K562 (cell line): ENCODE data around the gene OSBPL1A. TPM values are rescaled to one million over a fixed set of nuclear protein-coding genes. Genes with fewer than 3 reads are reported as not detected.

Experiments
- ATAC-seq: fragments of 200-7000 bp; cut with Tn5 transposase; 3 replicates; pipeline ENCODE4 v1.9.1; 2020; ENCODE audit warnings: moderate library complexity
- BruUV-seq: library from RNA; stranded (reverse); fragments of 400-500 nt; replicated peaks from 2 replicates; lab custom pipeline; 2021; lab: Mats Ljungman, UMichigan
- CTCF ChIA-PET: fragments of 300-600 bp; formaldehyde crosslinking; extraction: SDS; loops from one replicate; lab custom pipeline; 2021; ENCODE audit warnings: low intra/inter-chr PET ratio; lab: Yijun Ruan, JAX
- POLR2A ChIA-PET: fragments of 300-600, 350-650 bp; sonication (Branson Sonifier 250); formaldehyde crosslinking; extraction: SDS; loops from one replicate; lab custom pipeline; 2021; ENCODE audit warnings: antibody characterized with exemption, inconsistent platforms; lab: Yijun Ruan, JAX
- DNase-seq, 4 experiments: peaks; one replicate each; pipeline versions ENCODE4 v3.0.0 to v3.0.0-alpha.2; 2011 to 2018; ENCODE audit warnings: low spot score in 3 of 4, mixed read lengths in 3 of 4; ENCODE audit errors: extremely low read depth in 1 of 4
- FAIRE-seq: peaks from 2 replicates; lab custom pipeline; 2011; peaks lifted over from hg19 to GRCh38; lab: Jason Lieb, UNC
- H2AFZ ChIP-seq: 2 replicates; pipeline ENCODE4 v1.6.0; 2011; ENCODE audit warnings: low read depth, low read length, control low read depth, inconsistent platforms
- H3K27ac ChIP-seq: fragments of 200-600 bp; 3 replicates; pipeline ENCODE4 v1.8.0; 2011; ENCODE audit warnings: low read depth, mild to moderate bottlenecking, control low read depth, inconsistent platforms, low read length, moderate library complexity, mixed read lengths; ENCODE audit errors: extremely low read depth
- H3K27me3 ChIP-seq, 2 experiments: fragments of 300-600 bp in 1 of 2; 2 replicates in 1 of 2; 3 replicates in 1 of 2; pipeline versions ENCODE4 v1.6.0 to v1.8.0; 2011; ENCODE audit warnings: inconsistent platforms in 2 of 2, low read length in 2 of 2, mild to moderate bottlenecking in 1 of 2, mixed read lengths in 1 of 2, moderate library complexity in 1 of 2; ENCODE audit not compliant: control insufficient read depth in 2 of 2, insufficient read depth in 2 of 2
- H3K36me3 ChIP-seq: fragments of 300-600 bp; 3 replicates; pipeline ENCODE4 v1.8.0; 2011; ENCODE audit warnings: mild to moderate bottlenecking, low read length, inconsistent platforms; ENCODE audit not compliant: control insufficient read depth, insufficient read depth
- H3K4me1 ChIP-seq, 2 experiments: fragments of 200-600 bp in 1 of 2; replicated peaks in 1 of 2; 2 replicates in 1 of 2; 3 replicates in 1 of 2; pipeline versions ENCODE4 v1.5.1 to v1.8.0; 2011; ENCODE audit warnings: inconsistent platforms in 2 of 2, low read length in 2 of 2, mild to moderate bottlenecking in 1 of 2, mixed read lengths in 1 of 2, moderate library complexity in 1 of 2; ENCODE audit not compliant: control insufficient read depth in 2 of 2, insufficient read depth in 2 of 2
- H3K4me2 ChIP-seq: 2 replicates; pipeline ENCODE4 v1.6.1; 2011; ENCODE audit warnings: low read length, control low read depth, inconsistent platforms, mixed read lengths; ENCODE audit not compliant: insufficient read depth
- H3K4me3 ChIP-seq: fragments of 200-600 bp; sonication (generic), shearing (Covaris generic); 2 replicates; pipeline ENCODE4 v1.5.1; 2016; ENCODE audit warnings: control low read depth, inconsistent platforms
- H3K79me2 ChIP-seq: fragments of 200-600 bp; 3 replicates; pipeline ENCODE4 v1.8.0; 2011; ENCODE audit warnings: low read length, inconsistent platforms; ENCODE audit not compliant: control insufficient read depth, insufficient read depth
- H3K9ac ChIP-seq, 2 experiments: 2 replicates each; pipeline versions ENCODE4 v1.6.0 to v1.6.1; 2011; ENCODE audit warnings: low read depth in 2 of 2, low read length in 2 of 2, control low read depth in 1 of 2, inconsistent platforms in 1 of 2, mild to moderate bottlenecking in 1 of 2, mixed read lengths in 1 of 2; ENCODE audit not compliant: insufficient read depth in 1 of 2
- H3K9me1 ChIP-seq: one replicate; pipeline ENCODE4 v1.6.0; 2011; ENCODE audit warnings: inconsistent platforms, mild to moderate bottlenecking, low read length, moderate library complexity; ENCODE audit not compliant: control insufficient read depth, insufficient read depth
- H3K9me3 ChIP-seq: replicated peaks from 2 replicates; pipeline ENCODE4 v1.5.1; 2011; ENCODE audit warnings: low read depth, low read length, inconsistent platforms; ENCODE audit not compliant: control insufficient read depth, insufficient read depth
- H4K20me1 ChIP-seq: replicated peaks from 2 replicates; pipeline ENCODE4 v1.6.1; 2011; ENCODE audit warnings: low read length, inconsistent platforms, mixed read lengths; ENCODE audit not compliant: control insufficient read depth, insufficient read depth
- TOE1 ChIP-seq, 2 experiments: fragments of 450-650 bp in 1 of 2; sonication (generic) in 1 of 2; formaldehyde crosslinking in 1 of 2; IDR thresholded peaks; 2 replicates each; pipeline versions ENCODE4 v1.7.1 to v1.8.0; 2016 to 2022; ENCODE audit warnings: borderline replicate concordance in 2 of 2, mild to moderate bottlenecking in 2 of 2, antibody characterized with exemption in 1 of 2, inconsistent platforms in 1 of 2, low read depth in 1 of 2, missing genetic modification reagents in 1 of 2, moderate library complexity in 1 of 2
- ZBTB49 ChIP-seq: sonication (generic); formaldehyde crosslinking; IDR thresholded peaks from 2 replicates; pipeline ENCODE4 v1.8.0; 2022; ENCODE audit warnings: missing genetic modification reagents, mild to moderate bottlenecking, borderline replicate concordance
- ZNF408 ChIP-seq: fragments of 250-450 bp; sonication (Bioruptor Pico); IDR thresholded peaks from 2 replicates; pipeline ENCODE4 v1.4.0; 2020; ENCODE audit warnings: low read depth, mild to moderate bottlenecking, moderate library complexity
- WGBS: fragments of 100-300 bp; shearing (Covaris generic); methylation state at CpG from one replicate; pipeline ENCODE4 v1.1.6; 2016; ENCODE audit warnings: low coverage, mixed read lengths; ENCODE audit not compliant: insufficient coverage; ENCODE audit errors: missing lambda C conversion rate; 5-methylcytosine and 5-hydroxymethylcytosine counted together
- in situ Hi-C: fragments of 300-500 bp; cut with MboI; formaldehyde crosslinking; loops from 4 replicates; pipeline ENCODE4 v1.15.0; 2018; ENCODE audit warnings: inconsistent platforms, mixed read lengths
- intact Hi-C: fragments of 100-400 bp; cut with micrococcal nuclease; formaldehyde crosslinking; loops from 2 replicates; pipeline ENCODE4 v1.14.2; 2022
- polyA plus RNA-seq, 8 experiments: library from polyadenylated mRNA; depleted of rRNA in 4 of 8; stranded (reverse) in 5 of 8; unstranded in 3 of 8; fragments of >200 nt; fragmentation: Nextera tagmentation in 2 of 8; fragmentation: Illumina TruSeq in 1 of 8; extraction: Ambion mirVana in 2 of 8; extraction: Trizol in 1 of 8; gene quantifications; 2 replicates each; pipeline versions ENCODE4 v1.2.1 to v1.2.3, GENCODE V29; 2011 to 2014; ENCODE audit warnings: inconsistent platforms in 1 of 8, missing spikeins in 1 of 8
- total RNA-seq, 7 experiments: library from RNA; depleted of rRNA in 6 of 7; stranded (reverse); fragments of >200 nt in 6 of 7; fragmentation: Illumina TruSeq in 2 of 7; extraction: Trizol in 2 of 7; gene quantifications; 2 replicates each; pipeline versions ENCODE4 v1.2.1 to v1.2.3, GENCODE V29; 2011 to 2021; ENCODE audit warnings: low replicate concordance in 1 of 7

OSBPL1A gene
- total and polyA plus RNA-seq, 9 of the 15 experiments (the other 6 are each of a cell fraction or from before 2014, with no cell fraction given): 0.40 to 0.49 TPM; not detected in 7

GRCh38 chr18:24232800-24233199 is 164.8 kb downstream of the OSBPL1A start:
- DNase-seq (no peak), FAIRE-seq (no peak), ATAC-seq (no peak)
- H3K9ac ChIP-seq: no peak overlapping the region
- H3K4me2 ChIP-seq: no peak overlapping the region
- H3K36me3 ChIP-seq: no peaks in the 10 kb centered on the region
- H3K27me3 ChIP-seq: peaks cover 0 to 5% of the 10 kb centered on the region in 2 experiments; a peak in 1 of 5 replicates
- no peaks in the 10 kb centered on the region for H3K9me1 ChIP-seq
- no peaks in the 10 kb centered on the region for H3K9me3 ChIP-seq
- WGBS: 2% methylated on average over 5 of the region's 5 CpGs
- H3K4me1 ChIP-seq: no peaks in the 10 kb centered on the region
- no peak overlapping the region for H2AFZ ChIP-seq
- BruUV-seq: no TSS peak
- no peak overlapping the region for H3K27ac ChIP-seq
- no peaks in the 10 kb centered on the region for H4K20me1 ChIP-seq
- no peak overlapping the region for H3K4me3 ChIP-seq
- intact Hi-C loops: no loop called here
- ChIA-PET POLR2A (no interaction called here), CTCF (no interaction called here)
- no peaks in the 10 kb centered on the region for H3K79me2 ChIP-seq
- in situ Hi-C loops: no loop called here
- TF ChIP-seq TOE1 (IDR thresholded peaks at IDR 0.05; ENCODE audit: borderline replicate concordance) (no peak), TOE1 (CRISPR knock-in tag; IDR thresholded peaks at IDR 0.05; ENCODE audit: borderline replicate concordance, low read depth) (no peak), ZNF408 (no peak), ZBTB49 (CRISPR knock-in tag) (no peak)
